IPS-18a (cell line): ENCODE results near the gene SLC25A13.

Experiments
- H3K27ac ChIP-seq: one replicate; pipeline ENCODE4 v1.5.1; 2013; ENCODE audit warnings: low read length
- H3K27me3 ChIP-seq: one replicate; pipeline ENCODE4 v1.6.1; 2013; ENCODE audit warnings: mild to moderate bottlenecking, low read length; ENCODE audit not compliant: control insufficient read depth, insufficient read depth
- H3K36me3 ChIP-seq: one replicate; pipeline ENCODE4 v1.6.1; 2013; ENCODE audit warnings: low read depth, low read length; ENCODE audit not compliant: control insufficient read depth
- H3K4me1 ChIP-seq: one replicate; pipeline ENCODE4 v1.6.1; 2013; ENCODE audit warnings: low read depth, low read length; ENCODE audit not compliant: control insufficient read depth
- H3K4me3 ChIP-seq: one replicate; pipeline ENCODE4 v1.5.1; 2013; ENCODE audit warnings: low read length
- H3K9ac ChIP-seq: one replicate; pipeline ENCODE4 v1.6.1; 2013; ENCODE audit warnings: mild to moderate bottlenecking, low read length, moderate library complexity
- H3K9me3 ChIP-seq: one replicate; pipeline ENCODE4 v1.6.1; 2013; ENCODE audit warnings: low read depth, low read length; ENCODE audit not compliant: control insufficient read depth

The SLC25A13 gene

GRCh38 chr7:96238474-96238873 is 83.4 kb downstream of the SLC25A13 start:
- H3K9ac ChIP-seq: no peak overlapping the region
- H3K4me3 ChIP-seq: no peak overlapping the region
- H3K36me3 ChIP-seq: peaks cover 8% of the 10 kb centered on the region
- no peaks in the 10 kb centered on the region for H3K9me3 ChIP-seq
- H3K27ac ChIP-seq: no peak overlapping the region
- no peaks in the 10 kb centered on the region for H3K4me1 ChIP-seq
- H3K27me3 ChIP-seq: no peaks in the 10 kb centered on the region

DNA sequence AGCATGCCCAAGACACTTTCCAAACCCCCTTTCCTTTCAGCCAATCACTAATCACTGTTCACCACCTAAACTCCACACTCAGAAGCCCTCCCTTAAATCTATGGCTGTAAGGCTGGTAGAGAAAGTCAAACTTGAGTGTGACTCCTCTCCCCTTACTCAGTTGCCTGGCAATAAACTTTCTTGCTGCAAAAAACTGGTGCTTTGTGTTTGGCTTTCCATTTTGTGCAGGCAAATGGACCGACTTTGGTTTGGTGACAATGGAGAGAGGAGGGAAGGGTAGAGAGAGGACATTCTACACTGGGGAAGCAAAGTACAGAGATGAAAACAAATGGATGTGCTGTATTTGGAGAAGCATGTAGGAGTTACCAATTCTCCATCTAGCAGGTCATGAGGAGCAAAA is 84.9 kb downstream of the SLC25A13 start:
- no peaks in the 10 kb centered on the region for H3K9me3 ChIP-seq
- no peaks in the 10 kb centered on the region for H3K4me1 ChIP-seq
- H3K4me3 ChIP-seq: no peak overlapping the region
- no peak overlapping the region for H3K9ac ChIP-seq
- peaks cover 8% of the 10 kb centered on the region for H3K36me3 ChIP-seq
- no peak overlapping the region for H3K27ac ChIP-seq
- no peaks in the 10 kb centered on the region for H3K27me3 ChIP-seq

GRCh38 chr7:96236198-96237039 is 85.5 kb downstream of the SLC25A13 start:
- Histone ChIP-seq H3K27me3 (no peaks in the 10 kb centered on the region), H3K9ac (no peak overlapping the region)

DNA sequence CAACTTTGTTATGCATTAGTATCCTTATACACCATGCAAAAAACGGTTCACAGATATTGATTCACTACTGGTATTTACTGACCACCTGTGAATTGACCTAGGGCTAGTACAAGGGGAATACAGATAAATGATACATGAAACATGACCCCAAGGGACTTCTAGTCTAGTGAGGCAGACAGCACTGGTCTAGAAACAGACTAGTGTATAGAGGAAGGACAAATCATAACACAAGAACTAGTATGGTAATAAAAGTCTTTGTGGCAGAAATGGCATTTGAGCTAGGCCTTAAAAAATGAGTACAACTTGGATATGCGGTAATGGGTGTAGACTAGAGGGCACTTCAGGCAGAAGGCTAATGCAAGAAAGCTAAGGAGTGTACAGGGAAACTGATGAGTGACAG is 86.6 kb downstream of the SLC25A13 start:
- Histone ChIP-seq H3K4me1 (no peaks in the 10 kb centered on the region), H3K36me3 (peaks cover 8% of the 10 kb centered on the region), H3K9me3 (no peaks in the 10 kb centered on the region), H3K9ac (no peak overlapping the region), H3K27me3 (no peaks in the 10 kb centered on the region), H3K4me3 (no peak overlapping the region), H3K27ac (no peak overlapping the region)

More at GRCh38 chr7:96236198-96237039, 85.5 kb downstream of the SLC25A13 start:
- Histone ChIP-seq H3K27ac (no peak overlapping the region), H3K9me3 (no peaks in the 10 kb centered on the region), H3K4me1 (no peaks in the 10 kb centered on the region), H3K36me3 (peaks cover 8% of the 10 kb centered on the region), H3K4me3 (no peak overlapping the region)

GRCh38 chr7:96233528-96234154 is 88.3 kb downstream of the SLC25A13 start:
- no peak overlapping the region for H3K27ac ChIP-seq
- no peaks in the 10 kb centered on the region for H3K9me3 ChIP-seq
- H3K27me3 ChIP-seq: no peaks in the 10 kb centered on the region
- peaks cover 8% of the 10 kb centered on the region for H3K36me3 ChIP-seq
- no peak overlapping the region for H3K9ac ChIP-seq
- no peaks in the 10 kb centered on the region for H3K4me1 ChIP-seq
- H3K4me3 ChIP-seq: no peak overlapping the region

DNA sequence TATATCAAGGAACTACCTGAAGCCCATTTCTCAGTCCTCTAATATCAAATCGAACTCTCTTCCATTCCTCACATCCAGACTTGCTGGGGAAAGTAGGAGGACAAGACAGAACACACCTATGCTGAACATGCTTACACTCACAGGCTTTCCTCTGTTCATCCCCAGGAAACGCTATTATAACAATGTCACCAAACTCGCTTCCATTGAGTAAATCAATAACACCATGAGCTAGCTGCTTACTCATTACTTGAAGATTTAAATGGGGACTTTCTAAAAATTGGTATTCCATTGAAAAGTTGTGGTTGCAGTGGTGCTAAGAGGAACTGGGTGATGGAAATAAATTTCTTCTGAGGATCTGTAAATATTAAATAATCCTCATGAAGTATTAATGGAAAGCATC is 88.8 kb downstream of the SLC25A13 start:
- H3K9ac ChIP-seq: no peak overlapping the region
- H3K4me1 ChIP-seq: no peaks in the 10 kb centered on the region
- H3K36me3 ChIP-seq: peaks cover 8% of the 10 kb centered on the region
- no peaks in the 10 kb centered on the region for H3K27me3 ChIP-seq
- H3K27ac ChIP-seq: no peak overlapping the region
- no peak overlapping the region for H3K4me3 ChIP-seq
- no peaks in the 10 kb centered on the region for H3K9me3 ChIP-seq

- Histone ChIP-seq H3K36me3 (peaks cover 3% of the 10 kb centered on the region), H3K27me3 (no peaks in the 10 kb centered on the region), H3K9ac (no peak overlapping the region), H3K27ac (no peak overlapping the region), H3K4me1 (no peaks in the 10 kb centered on the region), H3K9me3 (no peaks in the 10 kb centered on the region), H3K4me3 (no peak overlapping the region)
Observed at GRCh38 chr7:96228760-96229159, 93.1 kb downstream of the SLC25A13 start.

DNA sequence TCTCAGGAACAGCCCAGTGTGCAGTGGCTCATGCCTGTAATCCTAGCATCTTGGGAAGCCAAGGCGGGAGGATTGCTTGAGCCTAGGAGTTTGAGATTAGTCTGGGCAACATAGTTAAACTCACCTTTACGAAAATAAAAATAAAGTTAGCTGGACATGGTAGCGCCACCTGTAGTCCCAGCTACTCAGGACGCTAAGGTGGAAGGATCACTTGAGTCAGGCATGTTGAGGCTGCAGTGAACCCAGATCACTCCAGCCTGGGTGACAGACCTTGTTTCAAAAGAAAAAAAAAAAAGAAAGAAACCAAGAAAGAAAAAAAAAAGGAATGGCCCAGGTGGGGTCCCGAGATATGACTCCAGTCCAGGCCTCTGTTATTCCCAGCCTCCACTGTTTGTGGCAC is 96.6 kb downstream of the SLC25A13 start:
- H3K4me1 ChIP-seq: no peaks in the 10 kb centered on the region
- no peaks in the 10 kb centered on the region for H3K9me3 ChIP-seq
- no peak overlapping the region for H3K9ac ChIP-seq
- H3K27ac ChIP-seq: no peak overlapping the region
- no peak overlapping the region for H3K4me3 ChIP-seq
- no peaks in the 10 kb centered on the region for H3K36me3 ChIP-seq
- H3K27me3 ChIP-seq: no peaks in the 10 kb centered on the region

GRCh38 chr7:96224685-96225084 is 97.2 kb downstream of the SLC25A13 start:
- Histone ChIP-seq H3K4me1 (no peaks in the 10 kb centered on the region), H3K27me3 (no peaks in the 10 kb centered on the region)

DNA sequence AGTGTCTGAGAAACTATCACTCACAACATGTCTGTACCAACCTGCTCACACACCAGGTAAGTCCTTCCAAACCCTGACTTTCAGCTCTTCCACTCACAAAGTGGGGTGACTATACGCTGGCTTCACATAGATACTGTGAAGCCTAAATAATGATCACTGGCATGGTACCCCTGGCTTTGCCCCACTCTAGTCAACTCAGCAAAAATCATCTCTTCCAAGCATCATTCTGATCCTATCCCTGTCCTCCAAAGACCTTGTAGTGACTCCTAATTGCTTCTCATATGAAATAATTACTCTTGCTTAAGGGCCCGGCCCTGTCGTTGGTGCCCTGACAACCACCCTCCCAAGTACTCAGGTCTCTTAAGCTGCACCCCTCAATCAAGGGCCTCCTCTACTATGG is 97.8 kb downstream of the SLC25A13 start:
- H3K27ac ChIP-seq: no peak overlapping the region
- H3K9ac ChIP-seq: no peak overlapping the region
- no peaks in the 10 kb centered on the region for H3K4me1 ChIP-seq
- no peak overlapping the region for H3K4me3 ChIP-seq
- no peaks in the 10 kb centered on the region for H3K9me3 ChIP-seq
- no peaks in the 10 kb centered on the region for H3K36me3 ChIP-seq
- H3K27me3 ChIP-seq: no peaks in the 10 kb centered on the region

More at GRCh38 chr7:96224685-96225084, 97.2 kb downstream of the SLC25A13 start:
- Histone ChIP-seq H3K9me3 (no peaks in the 10 kb centered on the region), H3K4me3 (no peak overlapping the region), H3K36me3 (no peaks in the 10 kb centered on the region), H3K27ac (no peak overlapping the region), H3K9ac (no peak overlapping the region)

GRCh38 chr7:96221888-96222287 is 100.0 kb downstream of the SLC25A13 start:
- Histone ChIP-seq H3K36me3 (no peaks in the 10 kb centered on the region), H3K27me3 (no peaks in the 10 kb centered on the region), H3K27ac (no peak overlapping the region), H3K4me3 (no peak overlapping the region), H3K9me3 (no peaks in the 10 kb centered on the region), H3K9ac (no peak overlapping the region), H3K4me1 (no peaks in the 10 kb centered on the region)
